ENCODE results near the gene SIM2. TPM values are rescaled to one million over a fixed set of nuclear protein-coding genes. Genes with fewer than 3 reads are reported as not detected.

Gene SIM2
- total RNA-seq, 4 donors from 2014 or later: 20.3 to 49.4 (median 29.9) TPM

- Histone ChIP-seq H3K4me3 (no peak overlapping the region), H3K27ac (no peak overlapping the region), H3K9me3 (no peaks in the 10 kb centered on the region), H3K4me1 (peaks cover 0 to 24% (median 5%) of the 10 kb centered on the region in 3 donors), H3K36me3 (peaks cover 0 to 24% (median 0%) of the 10 kb centered on the region in 3 donors), H3K27me3 (no peaks in the 10 kb centered on the region)
- WGBS, 2 donors: 89 to 95% methylated on average over 9 of the region's 9 CpGs
- intact Hi-C loops (cut with DNase I): no loop called here
- DNase-seq: no peak
- no peak for TF ChIP-seq POLR2A (IDR thresholded peaks at IDR 0.05)
- no peak for TF ChIP-seq CTCF (IDR thresholded peaks at IDR 0.05)
Measured at GRCh38 chr21:36762642-36763041, 63.7 kb downstream of the SIM2 start.

- Histone ChIP-seq H3K9me3 (no peaks in the 10 kb centered on the region), H3K27ac (no peak overlapping the region), H3K27me3 (no peaks in the 10 kb centered on the region), H3K4me3 (no peak overlapping the region), H3K36me3 (peaks cover 0 to 23% (median 0%) of the 10 kb centered on the region in 3 donors), H3K4me1 (peaks cover 0 to 30% (median 5%) of the 10 kb centered on the region in 3 donors)
- 85 to 86% methylated on average over 5 to 6 of the region's 6 CpGs for WGBS, 2 donors
- no peak for DNase-seq
- TF ChIP-seq CTCF (IDR thresholded peaks at IDR 0.05): no peak
- intact Hi-C loops (cut with DNase I): no loop called here
Measured at GRCh38 chr21:36763305-36763704, 64.4 kb downstream of the SIM2 start.

GRCh38 chr21:36765229-36765628, 66.3 kb downstream of the SIM2 start:
- peaks cover 0 to 5% (median 0%) of the 10 kb centered on the region in 3 donors for H3K36me3 ChIP-seq
- H3K4me1 ChIP-seq: peaks cover 5 to 46% (median 15%) of the 10 kb centered on the region in 3 donors
- TF ChIP-seq CTCF (IDR thresholded peaks at IDR 0.05): no peak
- no peak for TF ChIP-seq POLR2A (IDR thresholded peaks at IDR 0.05)
- H3K27ac ChIP-seq: peak overlapping the region in 2 of 4 donors; percentile 27 to 29
- H3K27me3 ChIP-seq: no peaks in the 10 kb centered on the region
- no peaks in the 10 kb centered on the region for H3K9me3 ChIP-seq
- DNase-seq: no peak
- H3K4me3 ChIP-seq: no peak overlapping the region
- WGBS, 2 donors: 44 to 65% methylated on average over 4 of the region's 4 CpGs
- intact Hi-C loops (cut with DNase I): no loop called here

GRCh38 chr21:36766511-36766910, 67.6 kb downstream of the SIM2 start:
- WGBS, 2 donors: 65 to 98% methylated on average over 2 to 5 of the region's 6 CpGs
- peak overlapping the region in 2 of 4 donors; percentile 27 to 48 for H3K27ac ChIP-seq
- no peaks in the 10 kb centered on the region for H3K9me3 ChIP-seq
- no peak overlapping the region for H3K4me3 ChIP-seq
- DNase-seq: no peak
- no peak for TF ChIP-seq POLR2A (IDR thresholded peaks at IDR 0.05)
- TF ChIP-seq CTCF (IDR thresholded peaks at IDR 0.05): no peak
- peaks cover 5 to 46% (median 15%) of the 10 kb centered on the region in 3 donors for H3K4me1 ChIP-seq
- intact Hi-C loops (cut with DNase I): no loop called here
- no peaks in the 10 kb centered on the region for H3K27me3 ChIP-seq
- no peaks in the 10 kb centered on the region for H3K36me3 ChIP-seq

- Histone ChIP-seq H3K27ac (peak overlapping the region in 2 of 4 donors; percentile 27 to 48), H3K36me3 (no peaks in the 10 kb centered on the region), H3K27me3 (no peaks in the 10 kb centered on the region), H3K4me1 (peaks cover 5 to 46% (median 15%) of the 10 kb centered on the region in 3 donors), H3K4me3 (no peak overlapping the region), H3K9me3 (no peaks in the 10 kb centered on the region)
- TF ChIP-seq POLR2A (IDR thresholded peaks at IDR 0.05): no peak
- no peak for TF ChIP-seq CTCF (IDR thresholded peaks at IDR 0.05)
- WGBS, 2 donors: 82 to 88% methylated on average over 6 to 11 of the region's 11 CpGs
- intact Hi-C loops (cut with DNase I): no loop called here
- DNase-seq: no peak
Measured at GRCh38 chr21:36767096-36767495, 68.2 kb downstream of the SIM2 start.
